ENCODE measurements around the gene PEF1. TPM values are rescaled to one million over a fixed set of nuclear protein-coding genes. Genes with fewer than 3 reads are reported as not detected.

PEF1 gene
- total RNA-seq, 1 experiment from 2014 or later, result 33.7 TPM

DNA sequence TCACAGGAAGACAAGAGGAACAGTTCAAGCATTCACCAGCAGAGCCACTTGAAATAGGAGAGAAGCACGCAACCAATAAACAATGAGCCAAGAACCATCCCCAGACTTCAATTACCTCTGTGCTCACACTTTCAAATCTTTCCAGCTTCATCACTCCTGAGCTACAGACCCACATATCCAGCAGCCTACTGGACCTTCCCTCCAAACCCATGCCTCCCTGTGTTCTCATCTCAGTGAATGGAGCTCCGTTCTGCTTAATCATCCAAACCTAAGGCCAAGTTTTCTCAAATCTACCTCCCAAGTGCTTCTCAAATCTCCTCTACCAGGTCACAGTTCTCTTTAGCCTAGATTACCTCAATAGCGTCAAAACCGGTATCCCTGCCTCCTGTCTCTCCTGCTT is 3.7 kb downstream of the PEF1 start:
- Mint-ChIP-seq H3K4me3 (no peak overlapping the region), H3K9me3 (no peaks in the 10 kb centered on the region), H3K4me1 (peaks cover 19% of the 10 kb centered on the region), H3K27me3 (ENCODE audit: low read depth) (no peaks in the 10 kb centered on the region), H3K36me3 (no peaks in the 10 kb centered on the region), H3K27ac (no peak overlapping the region)
- DNase-seq (ENCODE audit: low spot score) (no peak), ATAC-seq (no peak)
- POLR2A ChIA-PET, result no interaction called here
- CTCF ChIA-PET, result interaction anchor here (0.5 to 6.0 kb wide), 11 partner anchors 8 to 148 kb away, joined by 3 to 28 read pairs (median 4); partner anchors contain the start of gene HCRTR1
- TF ChIP-seq, protein P1, sequence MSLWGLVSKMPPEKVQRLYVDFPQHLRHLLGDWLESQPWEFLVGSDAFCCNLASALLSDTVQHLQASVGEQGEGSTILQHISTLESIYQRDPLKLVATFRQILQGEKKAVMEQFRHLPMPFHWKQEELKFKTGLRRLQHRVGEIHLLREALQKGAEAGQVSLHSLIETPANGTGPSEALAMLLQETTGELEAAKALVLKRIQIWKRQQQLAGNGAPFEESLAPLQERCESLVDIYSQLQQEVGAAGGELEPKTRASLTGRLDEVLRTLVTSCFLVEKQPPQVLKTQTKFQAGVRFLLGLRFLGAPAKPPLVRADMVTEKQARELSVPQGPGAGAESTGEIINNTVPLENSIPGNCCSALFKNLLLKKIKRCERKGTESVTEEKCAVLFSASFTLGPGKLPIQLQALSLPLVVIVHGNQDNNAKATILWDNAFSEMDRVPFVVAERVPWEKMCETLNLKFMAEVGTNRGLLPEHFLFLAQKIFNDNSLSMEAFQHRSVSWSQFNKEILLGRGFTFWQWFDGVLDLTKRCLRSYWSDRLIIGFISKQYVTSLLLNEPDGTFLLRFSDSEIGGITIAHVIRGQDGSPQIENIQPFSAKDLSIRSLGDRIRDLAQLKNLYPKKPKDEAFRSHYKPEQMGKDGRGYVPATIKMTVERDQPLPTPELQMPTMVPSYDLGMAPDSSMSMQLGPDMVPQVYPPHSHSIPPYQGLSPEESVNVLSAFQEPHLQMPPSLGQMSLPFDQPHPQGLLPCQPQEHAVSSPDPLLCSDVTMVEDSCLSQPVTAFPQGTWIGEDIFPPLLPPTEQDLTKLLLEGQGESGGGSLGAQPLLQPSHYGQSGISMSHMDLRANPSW (CRISPR knock-in tag; conservative IDR thresholded peaks at IDR 0.05; ENCODE audit: low read depth), result no peak

DNA sequence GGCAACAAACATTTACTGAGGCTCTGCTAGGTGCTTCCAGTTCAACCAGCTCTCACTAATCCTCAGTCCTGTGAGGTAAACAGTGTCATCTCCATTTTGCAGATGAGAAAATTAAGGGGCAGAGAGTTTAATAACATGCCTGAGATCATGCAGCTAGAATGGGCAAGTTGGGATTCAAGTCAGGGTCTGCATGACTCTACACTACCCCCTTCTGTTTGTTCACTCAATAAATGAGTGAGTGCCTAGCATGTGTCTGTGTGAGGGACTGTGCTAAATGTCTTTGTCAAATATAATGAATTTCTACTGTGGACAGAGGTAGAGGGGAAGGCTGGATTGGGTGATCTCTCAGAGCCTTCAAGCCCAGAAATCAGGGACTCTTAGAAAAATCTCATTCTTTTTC is 4.5 kb downstream of the PEF1 start:
- TF ChIP-seq TEAD1 (CRISPR knock-in tag; IDR thresholded peaks at IDR 0.05), result no peak
- TF ChIP-seq ZBTB21 (CRISPR knock-in tag; IDR thresholded peaks at IDR 0.05; ENCODE audit: borderline replicate concordance), result no peak
- TF ChIP-seq SMAD4 (CRISPR knock-in tag; IDR thresholded peaks at IDR 0.05), result no peak
- TF ChIP-seq, protein P2, sequence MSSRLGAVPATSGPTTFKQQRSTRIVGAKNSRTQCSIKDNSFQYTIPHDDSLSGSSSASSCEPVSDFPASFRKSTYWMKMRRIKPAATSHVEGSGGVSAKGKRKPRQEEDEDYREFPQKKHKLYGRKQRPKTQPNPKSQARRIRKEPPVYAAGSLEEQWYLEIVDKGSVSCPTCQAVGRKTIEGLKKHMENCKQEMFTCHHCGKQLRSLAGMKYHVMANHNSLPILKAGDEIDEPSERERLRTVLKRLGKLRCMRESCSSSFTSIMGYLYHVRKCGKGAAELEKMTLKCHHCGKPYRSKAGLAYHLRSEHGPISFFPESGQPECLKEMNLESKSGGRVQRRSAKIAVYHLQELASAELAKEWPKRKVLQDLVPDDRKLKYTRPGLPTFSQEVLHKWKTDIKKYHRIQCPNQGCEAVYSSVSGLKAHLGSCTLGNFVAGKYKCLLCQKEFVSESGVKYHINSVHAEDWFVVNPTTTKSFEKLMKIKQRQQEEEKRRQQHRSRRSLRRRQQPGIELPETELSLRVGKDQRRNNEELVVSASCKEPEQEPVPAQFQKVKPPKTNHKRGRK (CRISPR knock-in tag; IDR thresholded peaks at IDR 0.05; ENCODE audit: borderline replicate concordance), result no peak
- TF ChIP-seq, protein P3, sequence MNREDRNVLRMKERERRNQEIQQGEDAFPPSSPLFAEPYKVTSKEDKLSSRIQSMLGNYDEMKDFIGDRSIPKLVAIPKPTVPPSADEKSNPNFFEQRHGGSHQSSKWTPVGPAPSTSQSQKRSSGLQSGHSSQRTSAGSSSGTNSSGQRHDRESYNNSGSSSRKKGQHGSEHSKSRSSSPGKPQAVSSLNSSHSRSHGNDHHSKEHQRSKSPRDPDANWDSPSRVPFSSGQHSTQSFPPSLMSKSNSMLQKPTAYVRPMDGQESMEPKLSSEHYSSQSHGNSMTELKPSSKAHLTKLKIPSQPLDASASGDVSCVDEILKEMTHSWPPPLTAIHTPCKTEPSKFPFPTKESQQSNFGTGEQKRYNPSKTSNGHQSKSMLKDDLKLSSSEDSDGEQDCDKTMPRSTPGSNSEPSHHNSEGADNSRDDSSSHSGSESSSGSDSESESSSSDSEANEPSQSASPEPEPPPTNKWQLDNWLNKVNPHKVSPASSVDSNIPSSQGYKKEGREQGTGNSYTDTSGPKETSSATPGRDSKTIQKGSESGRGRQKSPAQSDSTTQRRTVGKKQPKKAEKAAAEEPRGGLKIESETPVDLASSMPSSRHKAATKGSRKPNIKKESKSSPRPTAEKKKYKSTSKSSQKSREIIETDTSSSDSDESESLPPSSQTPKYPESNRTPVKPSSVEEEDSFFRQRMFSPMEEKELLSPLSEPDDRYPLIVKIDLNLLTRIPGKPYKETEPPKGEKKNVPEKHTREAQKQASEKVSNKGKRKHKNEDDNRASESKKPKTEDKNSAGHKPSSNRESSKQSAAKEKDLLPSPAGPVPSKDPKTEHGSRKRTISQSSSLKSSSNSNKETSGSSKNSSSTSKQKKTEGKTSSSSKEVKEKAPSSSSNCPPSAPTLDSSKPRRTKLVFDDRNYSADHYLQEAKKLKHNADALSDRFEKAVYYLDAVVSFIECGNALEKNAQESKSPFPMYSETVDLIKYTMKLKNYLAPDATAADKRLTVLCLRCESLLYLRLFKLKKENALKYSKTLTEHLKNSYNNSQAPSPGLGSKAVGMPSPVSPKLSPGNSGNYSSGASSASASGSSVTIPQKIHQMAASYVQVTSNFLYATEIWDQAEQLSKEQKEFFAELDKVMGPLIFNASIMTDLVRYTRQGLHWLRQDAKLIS (CRISPR knock-in tag; IDR thresholded peaks at IDR 0.05; ENCODE audit: borderline replicate concordance), result no peak
- TF ChIP-seq GRHL2 (CRISPR knock-in tag; IDR thresholded peaks at IDR 0.05; ENCODE audit: insufficient replicate concordance, severe bottlenecking), result no peak
- TF ChIP-seq CBFB (CRISPR knock-in tag; IDR thresholded peaks at IDR 0.05; ENCODE audit: low read depth), result no peak
- TF ChIP-seq, protein P4, sequence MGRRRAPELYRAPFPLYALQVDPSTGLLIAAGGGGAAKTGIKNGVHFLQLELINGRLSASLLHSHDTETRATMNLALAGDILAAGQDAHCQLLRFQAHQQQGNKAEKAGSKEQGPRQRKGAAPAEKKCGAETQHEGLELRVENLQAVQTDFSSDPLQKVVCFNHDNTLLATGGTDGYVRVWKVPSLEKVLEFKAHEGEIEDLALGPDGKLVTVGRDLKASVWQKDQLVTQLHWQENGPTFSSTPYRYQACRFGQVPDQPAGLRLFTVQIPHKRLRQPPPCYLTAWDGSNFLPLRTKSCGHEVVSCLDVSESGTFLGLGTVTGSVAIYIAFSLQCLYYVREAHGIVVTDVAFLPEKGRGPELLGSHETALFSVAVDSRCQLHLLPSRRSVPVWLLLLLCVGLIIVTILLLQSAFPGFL (CRISPR knock-in tag; IDR thresholded peaks at IDR 0.05; ENCODE audit: borderline replicate concordance), result no peak
- no peak for TF ChIP-seq FOXJ3 (CRISPR knock-in tag; IDR thresholded peaks at IDR 0.05; ENCODE audit: borderline replicate concordance)
- TF ChIP-seq CREM (CRISPR knock-in tag; IDR thresholded peaks at IDR 0.05), result no peak
- no peak for TF ChIP-seq ETV6 (CRISPR knock-in tag; IDR thresholded peaks at IDR 0.05)
- TF ChIP-seq ZNF138 (CRISPR knock-in tag; conservative IDR thresholded peaks at IDR 0.05), result no peak
- no peak for DNase-seq (ENCODE audit: low spot score)
- no peak for ATAC-seq
- no peaks in the 10 kb centered on the region for H3K9me3 Mint-ChIP-seq
- no peak overlapping the region for H3K4me3 Mint-ChIP-seq
- ChIA-PET CTCF (interaction anchor here (1.1 to 6.0 kb wide), 9 partner anchors 14 to 149 kb away, joined by 3 to 28 read pairs (median 5); partner anchors contain the start of gene HCRTR1), POLR2A (no interaction called here)
- peaks cover 14% of the 10 kb centered on the region for H3K4me1 Mint-ChIP-seq
- no peaks in the 10 kb centered on the region for H3K36me3 Mint-ChIP-seq
- H3K27ac Mint-ChIP-seq, result no peak overlapping the region
- H3K27me3 Mint-ChIP-seq (ENCODE audit: low read depth), result no peaks in the 10 kb centered on the region

All from WTC11 (cell line).